Activated CD4-positive, CD25-positive, alpha-beta regulatory T cell treated with anti-CD3 and anti-CD28 coated beads, Interleukin-2, amount 50 U/mL, for 72 hours (primary cell): ENCODE measurements around the gene CHRNB4.
"Not testable (repeated sequence)": the region's sequence is repeated elsewhere in the genome, so short reads cannot be mapped to it uniquely, and the experiment has no call there.

ENCODE experiments used
- DNase-seq: peaks from one replicate; pipeline ENCODE4 v3.0.0; 2021

CHRNB4 gene

GRCh38 chr15:78614021-78614420 lies 27.0 kb downstream of the CHRNB4 start:
- DNase-seq = no peak

DNA sequence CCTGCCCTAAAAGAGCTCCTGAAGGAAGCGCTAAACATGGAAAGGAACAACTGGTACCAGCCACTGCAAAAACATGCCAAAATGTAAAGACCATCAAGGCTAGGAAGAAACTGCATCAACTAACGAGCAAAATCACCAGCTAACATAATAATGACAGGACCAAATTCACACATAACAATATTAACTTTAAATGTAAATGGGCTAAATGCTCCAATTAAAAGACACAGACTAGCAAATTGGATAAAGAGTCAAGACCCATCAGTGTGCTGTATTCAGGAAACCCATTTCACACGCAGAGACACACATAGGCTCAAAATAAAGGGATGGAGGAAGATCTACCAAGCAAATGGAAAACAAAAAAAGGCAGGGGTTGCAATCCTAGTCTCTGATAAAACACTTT lies 31.5 kb downstream of the CHRNB4 start:
- DNase-seq = not testable (repeated sequence)

GRCh38 chr15:78605680-78606079 lies 35.3 kb downstream of the CHRNB4 start:
- DNase-seq = no peak

GRCh38 chr15:78605201-78605600 lies 35.8 kb downstream of the CHRNB4 start:
- DNase-seq = no peak

DNA sequence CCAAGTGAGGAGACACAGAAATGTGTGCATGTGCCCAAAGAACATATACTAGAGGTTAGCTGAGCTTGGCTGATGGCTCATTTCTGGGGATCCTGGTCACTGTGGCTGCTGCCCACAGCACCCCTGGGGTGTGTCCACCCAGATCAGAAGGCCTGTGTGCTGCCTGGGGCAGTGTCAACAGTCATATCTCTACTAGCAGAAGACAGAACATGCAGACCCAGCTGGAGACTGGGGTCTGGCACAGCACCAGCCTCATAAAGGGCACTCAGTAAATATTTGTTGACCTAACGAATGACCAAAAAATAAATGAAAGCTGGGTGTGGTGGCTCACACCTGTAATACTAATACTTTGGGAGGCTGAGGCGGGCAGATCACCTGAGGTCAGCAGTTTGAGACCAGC lies 36.6 kb downstream of the CHRNB4 start:
- no peak for DNase-seq

GRCh38 chr15:78603467-78603866 lies 37.5 kb downstream of the CHRNB4 start:
- no peak for DNase-seq

- no peak for DNase-seq
Observed at GRCh38 chr15:78599189-78599588, 41.8 kb downstream of the CHRNB4 start.

DNA sequence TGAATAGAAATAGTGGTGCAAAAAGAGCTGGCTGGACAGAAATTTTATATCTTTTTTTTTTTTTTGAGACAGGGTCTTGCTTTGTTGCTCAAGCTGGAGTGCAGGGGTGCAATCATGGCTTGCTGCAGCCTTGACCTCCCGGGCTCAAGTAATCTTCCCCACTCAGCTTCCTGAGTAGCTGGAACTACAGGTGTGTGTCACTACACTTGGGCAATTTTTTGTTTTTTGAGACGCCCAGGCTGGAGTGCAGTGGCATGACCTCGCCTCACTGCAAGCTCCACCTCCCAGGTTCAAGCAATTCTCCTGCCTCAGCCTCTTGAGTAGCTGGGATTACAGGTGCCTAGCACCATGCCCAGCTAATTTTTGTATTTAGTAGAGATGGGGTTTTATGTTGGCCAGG lies 42.7 kb downstream of the CHRNB4 start:
- no peak for DNase-seq

DNA sequence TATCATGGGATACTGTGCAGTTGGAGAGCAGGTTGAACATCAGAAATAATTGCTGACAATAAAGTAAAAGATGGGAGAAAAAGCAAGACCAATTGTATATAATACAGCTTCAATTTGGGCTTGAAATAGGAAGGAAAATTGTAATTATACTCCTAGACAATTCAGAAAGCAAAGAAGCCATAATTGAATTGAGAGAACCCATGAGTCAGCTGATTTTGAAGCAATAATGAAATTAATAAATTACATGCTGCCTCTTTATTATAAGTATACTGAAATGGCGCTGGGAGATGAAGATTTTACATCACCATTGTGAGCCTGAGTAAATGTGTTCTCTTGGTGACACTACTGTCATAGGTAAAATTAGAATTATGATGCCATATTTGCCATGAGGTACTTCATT lies 43.4 kb downstream of the CHRNB4 start:
- DNase-seq = no peak

DNA sequence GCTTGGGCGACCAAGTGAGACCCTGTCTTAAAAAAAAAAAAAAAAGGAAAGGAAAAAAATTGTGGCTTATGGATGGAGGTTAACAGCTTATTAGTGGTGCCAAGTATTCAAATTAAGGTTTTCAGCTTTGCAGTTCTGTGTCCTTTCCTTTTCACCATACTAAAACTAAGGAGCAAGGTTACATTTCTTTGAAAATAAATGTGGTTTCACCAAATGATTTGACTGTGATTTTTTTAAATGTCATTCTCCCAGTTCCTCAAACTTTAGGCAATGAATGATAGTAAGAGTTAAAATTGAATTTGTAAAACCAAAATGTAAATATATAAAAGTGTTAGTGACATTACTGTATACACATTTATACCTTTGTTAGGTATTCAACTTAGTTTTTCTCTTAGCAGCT lies 66.1 kb downstream of the CHRNB4 start:
- no peak for DNase-seq
